DMS79 treated with DMSO at 0.1 percent for 48 hours (cell line): ENCODE data around the gene DPM2.

ENCODE experiments used
- DNase-seq: peaks from one replicate; lab custom pipeline; 2025; lab: John Stamatoyannopoulos, UW

Gene DPM2

GRCh38 chr9:127936347-127936852, 1.3 kb downstream of the DPM2 start:
- DNase-seq, result no peak

- DNase-seq, result no peak
Observed at GRCh38 chr9:127935765-127936221, 1.9 kb downstream of the DPM2 start.

- no peak for DNase-seq
Observed at GRCh38 chr9:127934986-127935385, 2.7 kb downstream of the DPM2 start.

- DNase-seq, result no peak
Observed at GRCh38 chr9:127934248-127934647, 3.4 kb downstream of the DPM2 start.

GRCh38 chr9:127931092-127931881, 6.4 kb downstream of the DPM2 start:
- DNase-seq, result peak; percentile 87

GRCh38 chr9:127930231-127931091, 7.2 kb downstream of the DPM2 start, which contains the start of gene PIP5KL1:
TSS of gene PIP5KL1 (minus strand) at chr9:127930777. CDS start at chr9:127930752, 25 bp downstream.
- DNase-seq, result peak; percentile 57

- DNase-seq, result no peak
Observed at GRCh38 chr9:127929625-127929979, 8.1 kb downstream of the DPM2 start.

GRCh38 chr9:127928676-127929624, 8.7 kb downstream of the DPM2 start:
- DNase-seq, result no peak

- DNase-seq, result no peak
Observed at GRCh38 chr9:127927988-127928675, 9.5 kb downstream of the DPM2 start.

- peak; percentile 27 for DNase-seq
Observed at GRCh38 chr9:127927201-127927987, 10.3 kb downstream of the DPM2 start.

- DNase-seq, result no peak
Observed at GRCh38 chr9:127926906-127927200, 10.8 kb downstream of the DPM2 start.

GRCh38 chr9:127925959-127926905, 11.4 kb downstream of the DPM2 start:
- DNase-seq, result no peak

GRCh38 chr9:127924736-127925444, 12.8 kb downstream of the DPM2 start:
- no peak for DNase-seq

- DNase-seq, result no peak
Observed at GRCh38 chr9:127923771-127924170, 13.9 kb downstream of the DPM2 start.

GRCh38 chr9:127923046-127923445, 14.6 kb downstream of the DPM2 start:
- DNase-seq, result no peak

GRCh38 chr9:127921557-127922120, 16.0 kb downstream of the DPM2 start:
- DNase-seq, result peak; percentile 35

GRCh38 chr9:127920794-127921193, 16.9 kb downstream of the DPM2 start:
- no peak for DNase-seq

- DNase-seq, result no peak
Observed at GRCh38 chr9:127919253-127919815, 18.3 kb downstream of the DPM2 start.
